GM19023 (cell line): ENCODE results near the gene SLC25A22.
A peak's percentile ranks its signal among the peaks of the same experiment; 100 is the strongest.

Experiments used
- ATAC-seq: cut with Tn5 transposase; IDR thresholded peaks from one replicate; pipeline ENCODE4 v1.9.1; 2021; ENCODE audit warnings: mild to moderate bottlenecking, moderate library complexity; ENCODE audit not compliant: unreplicated experiment

SLC25A22 gene

GRCh38 chr11:804599-804964 lies 6.5 kb upstream of the SLC25A22 start:
- no peak for ATAC-seq

DNA sequence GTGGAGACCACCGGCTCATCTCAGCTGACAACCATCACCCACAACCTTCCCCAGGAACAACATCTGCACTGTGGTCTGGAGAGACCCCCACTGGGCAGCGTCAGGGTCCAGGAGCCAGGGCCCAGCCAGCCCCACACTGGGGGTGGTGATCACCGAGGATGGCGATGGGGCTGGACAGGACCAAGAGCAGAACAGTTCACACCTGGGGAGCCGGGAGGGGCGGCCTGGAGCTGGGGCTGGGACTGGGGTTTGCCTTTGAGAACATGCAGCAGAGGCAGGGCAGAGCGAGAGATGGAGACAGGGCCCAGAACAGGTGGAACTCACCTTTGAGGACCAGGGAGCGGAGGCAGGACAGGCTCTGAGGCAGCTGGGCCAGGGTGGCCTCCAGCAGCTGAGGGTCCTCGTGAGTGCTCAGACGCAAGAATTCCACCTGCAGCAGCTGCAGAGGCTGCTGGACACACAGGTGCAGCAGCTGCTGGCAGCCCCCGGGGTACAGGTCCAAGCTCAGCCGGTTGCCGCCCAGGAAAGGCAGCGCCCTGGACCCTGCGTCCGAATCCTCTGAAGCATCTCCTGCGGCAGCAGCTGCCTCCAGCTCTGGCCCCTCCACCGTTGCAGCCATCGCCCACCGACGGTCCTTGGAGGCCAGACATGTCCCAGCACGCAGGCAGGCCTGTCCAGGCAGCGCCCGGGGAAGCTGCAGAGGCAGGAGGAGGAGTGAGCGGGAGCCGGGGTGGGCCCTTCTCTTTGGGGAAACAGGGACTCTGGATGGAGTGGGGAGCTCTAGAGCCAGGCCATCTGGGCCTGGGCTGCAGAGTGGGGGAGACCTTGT lies 5.9 kb upstream of the SLC25A22 start:
- no peak for ATAC-seq

GRCh38 chr11:803467-803742 lies 5.3 kb upstream of the SLC25A22 start:
- no peak for ATAC-seq

- ATAC-seq, result no peak
Observed at GRCh38 chr11:802693-803466, 4.8 kb upstream of the SLC25A22 start.

DNA sequence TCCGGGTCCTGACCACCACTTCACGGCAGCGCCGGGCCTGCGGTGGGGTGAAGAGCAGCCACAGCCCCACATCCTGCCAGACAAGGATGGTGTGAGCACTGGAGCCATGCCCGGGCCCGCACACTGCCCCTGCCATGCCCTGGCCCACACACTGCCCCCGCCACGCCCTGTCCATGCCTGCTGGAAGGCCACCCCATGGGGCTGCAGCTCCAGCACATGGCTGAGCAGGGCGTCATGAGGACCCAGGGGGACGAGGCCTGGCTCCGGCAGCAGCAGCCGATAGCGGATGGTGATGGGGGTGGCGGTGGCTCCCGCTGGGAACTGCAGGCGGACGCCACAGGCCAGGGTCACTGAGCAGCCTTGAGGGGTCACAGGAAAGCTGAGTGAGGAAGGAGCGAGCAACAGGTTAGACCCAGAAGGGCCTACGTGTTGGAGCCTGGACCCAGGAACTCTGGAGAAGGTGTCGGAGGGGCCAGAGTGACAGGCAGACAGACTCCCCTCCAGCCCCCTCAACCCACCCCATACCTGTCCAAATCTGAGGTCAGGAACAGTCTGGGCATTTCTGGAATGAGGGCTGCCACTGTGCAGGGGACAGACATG lies 4.0 kb upstream of the SLC25A22 start:
- no peak for ATAC-seq

- no peak for ATAC-seq
Observed at GRCh38 chr11:801097-801780, 3.2 kb upstream of the SLC25A22 start.

DNA sequence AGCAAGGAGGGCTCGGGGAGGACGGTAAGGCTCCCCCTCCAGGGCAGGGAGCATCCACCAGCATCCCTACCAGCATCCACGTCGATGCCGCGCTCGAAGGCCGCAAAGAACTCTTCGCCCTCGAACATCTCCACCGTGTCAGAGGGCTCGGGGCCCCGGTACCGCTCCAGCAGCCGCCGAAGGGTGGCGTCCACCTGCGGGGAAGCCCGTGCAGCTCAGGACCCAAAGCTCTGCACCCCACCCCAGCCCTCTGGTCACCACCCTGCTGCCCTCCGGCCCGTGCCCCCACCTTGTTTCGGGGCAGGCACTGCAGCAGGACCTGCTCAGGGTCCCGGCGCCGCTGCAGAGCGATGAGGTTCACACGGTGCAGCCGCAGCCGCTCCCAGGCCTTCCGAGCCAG lies 2.4 kb upstream of the SLC25A22 start:
- no peak for ATAC-seq

- ATAC-seq, result no peak
Observed at GRCh38 chr11:799641-800316, 1.7 kb upstream of the SLC25A22 start.

- peak; percentile 44 for ATAC-seq
Observed at GRCh38 chr11:797296-798092, 587 bp downstream of the SLC25A22 start.

- no peak for ATAC-seq
Observed at GRCh38 chr11:796565-797295, 1.4 kb downstream of the SLC25A22 start.

DNA sequence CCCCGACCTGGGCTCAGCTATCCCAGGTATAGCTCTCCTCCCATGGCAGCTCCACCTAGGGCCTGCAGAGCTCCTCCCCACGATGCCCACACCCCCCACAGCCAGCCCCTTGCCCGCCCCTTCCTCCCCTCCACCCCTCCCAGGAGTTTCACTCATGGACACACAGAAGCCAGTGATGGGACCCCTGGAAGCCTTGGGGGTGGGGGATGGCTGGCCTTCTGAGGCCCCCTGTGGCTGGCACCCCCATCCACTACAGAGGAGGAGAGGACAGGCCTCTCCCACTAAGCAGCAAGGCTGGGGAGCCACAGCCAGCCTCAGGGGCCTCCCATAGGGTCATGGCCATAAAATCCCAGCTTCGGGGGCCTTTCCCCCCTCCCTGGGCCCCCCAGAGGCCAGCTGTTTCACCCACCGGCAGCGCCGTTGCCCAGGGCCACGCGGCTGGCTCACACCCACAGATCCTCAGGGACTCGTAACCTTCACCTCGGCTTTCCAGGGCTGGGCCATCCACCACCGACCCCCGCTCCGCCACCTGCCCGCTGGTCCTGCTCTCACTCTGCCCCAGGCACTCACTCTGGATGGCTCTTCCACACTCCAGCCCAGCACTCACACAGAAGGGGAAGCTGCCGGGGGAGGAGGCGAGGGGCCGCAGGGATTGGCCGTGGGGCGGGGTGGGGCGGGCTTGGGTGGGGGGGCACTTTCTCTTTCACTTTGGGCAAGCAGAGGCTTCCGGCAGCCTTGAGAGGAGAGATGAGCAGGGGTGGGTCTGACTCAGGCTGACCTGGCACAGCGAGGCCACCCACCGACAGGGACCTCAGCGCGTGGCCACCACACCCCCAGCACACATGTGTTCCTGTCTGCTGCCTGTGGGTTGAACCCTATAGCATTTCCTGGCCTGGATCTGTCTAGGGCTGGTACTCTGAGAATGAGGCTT lies 2.2 kb downstream of the SLC25A22 start:
- peak; percentile 31 for ATAC-seq

GRCh38 chr11:794766-795633 lies 3.1 kb downstream of the SLC25A22 start:
- ATAC-seq, result no peak

DNA sequence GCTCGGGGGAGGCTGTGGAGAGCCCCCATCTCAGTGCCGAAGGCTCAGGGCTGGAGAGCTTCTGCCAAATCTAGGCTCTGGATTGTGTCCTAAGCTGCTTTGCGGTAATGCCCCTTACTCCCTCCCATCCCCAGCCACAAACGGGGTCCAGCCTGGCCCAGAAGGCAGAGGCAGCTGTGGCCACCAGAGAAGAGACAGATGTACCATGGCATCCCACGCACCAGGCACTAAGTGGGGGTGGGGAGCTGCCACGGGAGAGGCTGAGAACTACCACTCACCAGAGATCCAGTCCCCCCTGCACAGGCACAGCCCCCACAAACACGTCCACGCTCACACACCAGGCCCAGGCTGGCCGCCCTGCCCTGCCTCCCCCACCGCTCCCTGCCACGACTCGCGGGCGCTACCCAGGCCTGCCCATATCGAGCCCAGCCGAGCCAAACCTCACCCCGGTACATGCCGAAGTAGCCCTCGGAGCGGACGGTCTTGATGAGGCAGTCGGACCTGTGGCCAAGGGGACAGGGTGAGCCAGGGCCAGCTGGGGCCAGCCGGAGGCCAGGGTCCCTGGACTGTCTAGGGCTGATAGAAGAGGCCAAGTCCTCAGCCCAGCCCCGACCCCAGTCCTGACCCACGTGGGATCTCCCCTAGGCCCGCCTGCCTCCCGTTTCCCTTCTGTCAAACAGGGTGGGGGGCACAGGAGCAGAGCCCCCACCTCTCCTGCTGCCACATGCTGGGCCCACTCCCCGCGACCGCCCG lies 3.9 kb downstream of the SLC25A22 start:
- no peak for ATAC-seq

GRCh38 chr11:793556-793955 lies 4.5 kb downstream of the SLC25A22 start:
- no peak for ATAC-seq

DNA sequence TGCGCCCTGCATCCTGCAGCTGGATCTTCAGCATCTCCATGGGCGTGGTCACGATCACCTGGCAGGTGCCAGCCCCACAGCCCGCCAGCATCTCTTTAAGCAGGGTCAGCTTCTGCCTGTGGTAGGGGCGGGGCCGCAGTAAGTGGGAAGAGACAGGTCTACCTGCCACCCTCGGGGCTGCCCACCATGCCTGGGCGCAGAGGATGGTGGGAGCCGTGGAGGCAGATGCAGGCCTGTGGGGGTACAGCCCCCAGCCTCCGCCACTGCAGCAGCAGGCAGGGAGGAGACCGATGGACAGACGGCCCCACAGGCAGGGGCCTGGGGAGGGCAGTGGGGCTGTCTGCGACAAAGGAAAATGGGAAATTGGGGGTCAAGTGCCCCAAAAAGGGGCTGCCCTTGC lies 5.2 kb downstream of the SLC25A22 start:
- ATAC-seq, result no peak

- no peak for ATAC-seq
Observed at GRCh38 chr11:792535-792821, 5.6 kb downstream of the SLC25A22 start.
